CD4-positive, alpha-beta T cell treated with Interleukin-2 at 100 ng/mL for 4 hours (primary cell): ENCODE data around the gene PAFAH1B2.
"Not testable (repeated sequence)": the region's sequence is repeated elsewhere in the genome, so short reads cannot be mapped to it uniquely, and the experiment has no call there.

Experiments used
- DNase-seq: peaks from one replicate; pipeline ENCODE4 v3.0.0-alpha.2; 2020; ENCODE audit warnings: low spot score

Gene PAFAH1B2

GRCh38 chr11:117203069-117203407, 59.0 kb downstream of the PAFAH1B2 start:
- DNase-seq = no peak

DNA sequence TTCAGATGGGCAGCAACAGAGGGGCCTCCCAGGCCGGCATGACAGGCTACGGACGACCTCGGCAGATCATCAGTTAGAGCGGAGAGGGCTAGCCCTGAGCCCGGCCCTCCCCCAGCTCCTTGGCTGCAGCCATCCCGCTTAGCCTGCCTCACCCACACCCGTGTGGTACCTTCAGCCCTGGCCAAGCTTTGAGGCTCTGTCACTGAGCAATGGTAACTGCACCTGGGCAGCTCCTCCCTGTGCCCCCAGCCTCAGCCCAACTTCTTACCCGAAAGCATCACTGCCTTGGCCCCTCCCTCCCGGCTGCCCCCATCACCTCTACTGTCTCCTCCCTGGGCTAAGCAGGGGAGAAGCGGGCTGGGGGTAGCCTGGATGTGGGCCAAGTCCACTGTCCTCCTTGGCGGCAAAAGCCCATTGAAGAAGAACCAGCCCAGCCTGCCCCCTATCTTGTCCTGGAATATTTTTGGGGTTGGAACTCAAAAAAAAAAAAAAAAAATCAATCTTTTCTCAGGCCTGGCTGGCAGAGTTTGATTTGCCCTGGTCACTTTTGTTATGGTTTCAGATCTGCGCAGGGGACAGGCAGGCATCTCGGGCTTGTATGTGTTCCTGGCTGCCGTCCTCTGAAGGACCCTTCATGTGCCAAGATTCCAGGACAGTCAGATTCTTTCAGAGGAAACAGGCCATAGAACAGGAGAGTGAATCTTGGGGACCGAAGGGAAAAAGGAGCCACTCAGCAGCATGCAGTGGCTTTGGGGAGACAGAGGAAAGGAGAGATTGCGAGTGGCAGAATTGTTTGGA, 60.4 kb downstream of the PAFAH1B2 start:
- DNase-seq = no peak

DNA sequence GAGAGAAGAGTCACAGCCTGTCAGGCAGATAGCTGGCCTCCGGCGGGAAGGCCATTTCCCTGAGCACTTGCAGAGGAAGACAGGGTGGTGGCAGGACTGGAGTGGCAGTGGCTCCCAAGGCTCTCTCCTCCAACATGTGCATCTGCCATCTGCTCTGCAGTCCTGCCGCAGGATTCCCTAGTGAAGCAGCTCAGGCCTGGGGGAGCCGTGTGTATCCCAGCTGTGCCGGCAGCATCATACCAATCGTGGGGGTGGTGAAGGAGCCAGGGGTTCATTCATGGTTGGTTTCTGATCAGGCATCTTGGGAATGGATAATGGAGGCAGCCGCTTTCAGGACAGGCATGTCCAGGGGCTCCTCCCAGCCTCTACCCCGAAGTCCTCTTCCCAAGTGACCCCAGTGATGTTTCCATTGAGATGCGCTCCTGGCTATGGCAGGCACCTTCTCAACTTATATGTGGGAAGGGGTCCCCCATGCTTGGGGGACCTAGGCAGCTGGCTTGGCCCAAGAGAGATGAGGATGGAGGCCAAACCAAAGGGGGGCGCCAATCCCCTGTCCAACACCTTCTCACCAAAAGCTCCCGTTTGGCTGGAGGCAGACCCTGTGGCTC, 61.2 kb downstream of the PAFAH1B2 start:
- DNase-seq = no peak

GRCh38 chr11:117206111-117206510, 62.0 kb downstream of the PAFAH1B2 start:
- not testable (repeated sequence) for DNase-seq

- DNase-seq = not testable (repeated sequence)
These were observed 62.8 kb downstream of the PAFAH1B2 start for GRCh38 chr11:117206859-117207258.

DNA sequence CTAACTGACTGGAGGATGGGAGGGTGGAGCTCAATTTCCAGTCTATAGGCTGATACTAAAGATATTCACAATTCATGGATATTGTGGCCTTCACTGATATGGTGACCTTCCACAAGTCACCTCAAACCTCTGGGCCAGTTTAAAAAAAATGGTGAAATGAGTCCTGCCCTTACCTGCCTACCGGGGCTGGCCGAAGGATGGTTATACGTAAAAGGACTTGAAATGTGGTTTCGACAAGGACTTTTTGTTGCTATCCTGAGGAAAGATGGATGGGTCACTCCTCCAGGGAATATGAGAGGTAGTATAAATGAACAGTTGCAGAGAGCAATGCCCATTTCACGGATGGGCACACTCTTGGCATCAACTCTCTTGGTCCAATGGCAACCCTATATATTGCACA, 63.4 kb downstream of the PAFAH1B2 start:
- DNase-seq = not testable (repeated sequence)

- DNase-seq = not testable (repeated sequence)
These were observed 64.6 kb downstream of the PAFAH1B2 start for GRCh38 chr11:117208710-117209109.

DNA sequence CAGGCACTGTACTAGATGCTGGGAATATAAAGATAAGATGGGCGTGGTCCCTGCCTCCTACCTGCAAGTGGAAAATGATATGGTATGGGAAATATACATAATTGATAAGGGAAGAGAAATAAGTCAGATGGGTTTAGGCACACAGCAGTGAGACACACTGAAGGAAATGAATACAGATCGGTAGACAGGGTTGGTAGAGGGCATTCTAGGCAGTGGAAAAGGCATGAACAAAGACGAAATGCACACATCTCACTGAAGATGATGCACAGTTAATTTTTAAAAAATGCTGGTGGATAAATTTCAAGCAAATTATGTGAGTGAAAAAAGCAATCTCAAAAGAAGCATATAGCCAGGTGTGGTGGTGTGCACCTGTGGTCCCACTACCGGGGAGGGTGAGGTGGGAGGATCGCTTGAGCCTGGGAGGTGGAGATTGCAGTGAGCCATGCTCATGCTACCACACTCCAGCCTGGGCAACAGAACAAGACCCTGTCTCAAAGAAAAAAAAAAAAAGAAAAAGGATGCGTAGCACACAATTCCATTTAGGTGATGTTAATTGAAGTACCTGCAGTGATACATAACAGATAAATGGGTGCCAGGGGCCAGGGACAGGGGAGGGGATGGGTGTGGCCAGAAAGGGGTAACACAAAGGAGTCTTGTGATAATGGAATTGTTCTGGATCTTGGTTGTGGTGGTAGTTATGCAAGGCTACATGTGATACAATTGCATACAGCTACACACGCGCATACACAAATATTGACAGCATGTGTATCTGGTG, 65.5 kb downstream of the PAFAH1B2 start:
- not testable (repeated sequence) for DNase-seq

DNA sequence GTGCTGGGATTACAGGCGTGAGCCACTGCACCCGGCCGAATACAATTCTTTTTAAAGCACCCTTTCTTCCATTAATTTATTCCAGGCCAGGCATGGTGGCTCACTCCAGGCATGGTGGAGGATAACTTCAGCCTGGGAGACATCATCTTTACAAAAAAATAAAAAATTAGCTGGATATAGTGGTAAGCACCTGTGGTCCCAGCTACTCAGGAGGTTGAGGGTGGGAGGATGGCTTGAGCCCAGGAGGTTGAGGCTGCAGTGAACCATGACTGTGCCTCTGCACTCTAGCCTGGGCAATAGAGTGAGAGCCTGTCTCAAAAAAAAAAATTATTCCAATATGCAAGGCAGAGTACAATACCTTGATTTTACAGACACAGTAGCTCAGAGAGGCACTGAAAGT, 66.5 kb downstream of the PAFAH1B2 start:
- no peak for DNase-seq

DNA sequence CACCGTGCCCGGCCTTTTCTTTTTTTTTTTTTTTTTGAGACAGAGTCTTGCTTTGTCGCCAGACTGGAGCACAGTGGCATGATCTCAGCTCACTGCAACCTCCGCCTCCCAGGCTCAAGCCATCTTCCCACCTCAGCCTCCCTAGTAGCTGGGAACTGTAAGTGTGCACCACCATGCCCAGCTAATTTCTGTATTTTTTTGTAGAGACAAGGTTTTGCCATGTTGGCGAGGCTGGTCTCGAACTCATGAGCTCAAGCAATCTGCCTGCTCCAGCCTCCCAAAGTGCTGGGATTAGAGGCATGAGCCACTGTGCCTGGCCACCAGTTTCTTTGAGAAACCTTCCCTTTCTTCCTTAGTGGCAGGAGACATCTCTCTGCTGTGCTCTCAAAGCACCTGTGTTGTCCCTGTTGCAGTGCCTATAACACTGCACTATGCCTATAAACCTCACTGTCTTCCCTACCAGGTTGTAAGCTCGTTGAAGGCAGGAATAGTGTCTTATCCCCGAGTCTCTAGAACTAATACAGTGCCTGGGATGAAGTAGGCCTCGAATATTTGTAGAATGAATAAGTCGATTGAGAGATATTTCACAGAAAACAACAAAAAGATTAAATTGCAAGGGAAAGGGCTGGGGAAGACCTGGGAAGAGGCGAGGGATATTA, 68.7 kb downstream of the PAFAH1B2 start:
- DNase-seq = no peak

DNA sequence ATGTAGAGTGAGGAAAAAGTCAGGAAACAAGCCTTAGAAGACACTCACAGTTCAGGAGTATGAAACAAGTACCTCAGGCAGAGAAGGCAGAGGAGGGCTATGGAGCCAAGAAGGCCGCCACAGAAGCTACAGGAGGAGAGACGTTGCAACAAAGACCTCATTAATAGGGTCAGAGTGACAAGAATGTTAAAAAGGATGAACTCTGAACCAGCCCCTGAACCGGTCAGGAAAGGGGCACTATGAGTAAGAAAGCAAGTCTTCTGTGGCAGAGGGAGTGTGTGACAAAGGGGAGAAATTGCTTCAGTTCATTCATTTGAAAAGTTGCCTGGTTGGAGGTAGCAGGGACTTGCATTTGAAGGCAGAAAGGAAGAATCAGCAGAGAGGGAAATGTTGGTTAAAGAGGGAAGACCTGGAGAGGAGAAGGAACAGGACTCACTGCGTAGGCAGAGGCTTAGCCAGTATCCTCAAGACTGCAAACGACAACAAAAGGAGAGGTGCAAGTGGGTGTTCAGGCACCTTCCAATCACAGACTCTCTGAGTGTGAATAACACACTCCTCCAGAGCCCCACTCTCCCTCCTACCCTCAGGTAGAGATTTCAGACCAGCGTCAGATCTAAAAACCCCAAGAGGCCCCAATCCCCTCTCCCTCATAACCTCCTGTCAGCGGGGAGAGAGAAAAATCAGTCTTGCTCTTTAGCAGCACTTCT, 70.5 kb downstream of the PAFAH1B2 start:
- DNase-seq = no peak

DNA sequence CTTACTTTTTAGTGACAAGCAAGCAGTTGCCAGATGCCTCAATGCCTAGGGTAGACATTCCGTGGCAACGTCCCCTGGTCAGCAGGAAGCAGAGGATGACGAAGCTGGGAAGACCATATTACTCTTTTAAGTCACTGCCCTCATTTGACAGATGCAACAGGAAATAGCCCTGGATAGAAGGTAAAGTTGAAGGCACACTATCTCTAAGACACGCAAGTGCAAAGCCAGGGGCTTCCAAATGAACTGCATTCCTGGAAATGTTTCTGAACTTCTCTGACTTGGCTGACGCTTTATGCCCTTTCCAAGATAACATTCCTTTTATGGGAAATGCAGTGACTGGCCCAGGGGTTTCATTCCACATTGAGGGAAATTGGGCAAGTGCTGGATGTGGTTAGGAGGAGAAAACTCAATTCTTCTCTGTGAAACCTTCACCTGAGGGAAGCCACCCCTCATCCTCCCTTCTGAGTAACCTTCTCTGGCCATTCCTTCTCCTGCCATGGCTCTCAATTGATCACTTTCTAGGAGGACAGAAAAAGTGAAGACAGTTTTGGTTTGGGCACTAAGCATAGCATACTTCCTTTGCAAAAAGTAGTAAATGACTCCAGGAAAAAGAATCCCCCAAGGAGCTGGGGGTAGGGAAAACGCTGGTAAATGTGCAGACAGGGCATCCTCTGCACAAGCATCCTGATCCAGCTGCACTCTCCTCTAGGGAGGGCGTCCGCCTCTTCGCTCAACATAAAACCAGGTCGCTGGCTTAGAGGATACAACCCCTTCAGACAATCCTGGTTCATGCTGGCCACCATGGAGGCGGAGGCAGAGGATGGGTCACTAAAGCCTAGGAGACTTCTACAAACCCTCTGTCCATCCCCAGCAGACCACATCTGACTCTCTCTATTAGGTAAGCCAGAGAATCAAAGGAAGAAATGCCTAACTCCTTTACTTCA, 73.3 kb downstream of the PAFAH1B2 start:
- no peak for DNase-seq

DNA sequence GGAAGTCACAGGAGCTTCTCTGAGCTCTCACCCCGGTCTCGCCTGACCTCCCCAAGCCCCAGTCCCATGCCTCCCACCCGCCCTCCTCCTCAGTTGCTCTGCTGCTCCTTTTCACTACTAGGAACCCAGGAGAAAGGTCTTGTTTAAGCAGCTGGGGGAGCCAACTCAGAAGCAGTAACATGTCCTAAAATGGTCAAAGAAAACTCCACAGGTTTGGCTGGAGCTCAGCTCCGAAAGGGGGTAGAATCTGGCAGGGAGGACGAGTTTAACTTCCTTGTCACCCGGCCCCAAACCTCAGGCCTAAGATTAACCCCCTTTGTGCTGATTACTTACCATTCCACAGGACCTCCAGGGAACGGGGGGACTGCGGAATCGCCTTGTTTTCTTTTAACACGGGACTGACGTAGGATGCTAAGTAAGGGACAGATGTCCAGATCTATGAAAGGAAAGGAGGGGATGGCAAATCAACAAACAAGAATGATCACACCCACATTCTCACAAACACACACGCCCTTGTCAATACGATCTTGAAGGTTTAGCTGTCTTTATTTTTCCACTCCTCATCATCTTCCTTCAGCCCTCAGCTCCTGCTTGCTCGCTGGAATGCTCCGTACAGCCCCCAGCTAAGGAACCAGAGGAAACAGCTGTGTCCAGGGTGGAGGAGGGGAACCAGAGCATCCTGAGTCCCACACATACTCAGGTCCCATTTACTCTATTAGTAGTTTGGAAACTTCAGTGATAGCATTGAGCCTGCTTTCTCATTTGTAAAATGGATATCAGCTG, 74.2 kb downstream of the PAFAH1B2 start:
- no peak for DNase-seq

GRCh38 chr11:117219001-117219400, 74.9 kb downstream of the PAFAH1B2 start:
- no peak for DNase-seq

GRCh38 chr11:117219455-117219854, 75.4 kb downstream of the PAFAH1B2 start:
- no peak for DNase-seq

- DNase-seq = no peak
These were observed 75.9 kb downstream of the PAFAH1B2 start for GRCh38 chr11:117219995-117220394.

DNA sequence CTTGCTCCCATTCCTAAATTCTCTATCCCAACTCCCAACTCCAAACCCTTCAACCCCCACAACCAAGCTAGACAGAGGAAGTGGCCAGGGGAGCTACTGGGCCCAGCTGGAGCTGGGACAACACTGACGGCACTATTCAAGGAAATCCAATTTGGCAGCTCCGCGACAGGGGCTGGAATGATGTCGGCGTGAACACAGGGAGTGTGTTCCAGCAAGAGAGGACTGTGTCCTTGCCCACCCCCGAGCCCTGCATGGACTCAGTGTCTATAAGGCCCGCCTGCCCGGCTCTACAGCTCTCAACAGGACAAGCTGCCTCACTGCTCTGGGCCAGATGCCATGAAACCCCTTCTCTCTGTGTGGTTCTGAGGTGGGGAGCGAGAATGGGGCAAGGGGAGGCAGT, 76.5 kb downstream of the PAFAH1B2 start:
- no peak for DNase-seq

GRCh38 chr11:117220999-117221774, 77.1 kb downstream of the PAFAH1B2 start:
- DNase-seq = no peak
